ENCODE results near the gene M1AP. TPM values are rescaled to one million over a fixed set of nuclear protein-coding genes. Genes with fewer than 3 reads are reported as not detected.
A peak's percentile ranks its signal among the peaks of the same experiment; 100 is the strongest.

M1AP gene
- total RNA-seq, 1 experiment from 2014 or later, result not detected

DNA sequence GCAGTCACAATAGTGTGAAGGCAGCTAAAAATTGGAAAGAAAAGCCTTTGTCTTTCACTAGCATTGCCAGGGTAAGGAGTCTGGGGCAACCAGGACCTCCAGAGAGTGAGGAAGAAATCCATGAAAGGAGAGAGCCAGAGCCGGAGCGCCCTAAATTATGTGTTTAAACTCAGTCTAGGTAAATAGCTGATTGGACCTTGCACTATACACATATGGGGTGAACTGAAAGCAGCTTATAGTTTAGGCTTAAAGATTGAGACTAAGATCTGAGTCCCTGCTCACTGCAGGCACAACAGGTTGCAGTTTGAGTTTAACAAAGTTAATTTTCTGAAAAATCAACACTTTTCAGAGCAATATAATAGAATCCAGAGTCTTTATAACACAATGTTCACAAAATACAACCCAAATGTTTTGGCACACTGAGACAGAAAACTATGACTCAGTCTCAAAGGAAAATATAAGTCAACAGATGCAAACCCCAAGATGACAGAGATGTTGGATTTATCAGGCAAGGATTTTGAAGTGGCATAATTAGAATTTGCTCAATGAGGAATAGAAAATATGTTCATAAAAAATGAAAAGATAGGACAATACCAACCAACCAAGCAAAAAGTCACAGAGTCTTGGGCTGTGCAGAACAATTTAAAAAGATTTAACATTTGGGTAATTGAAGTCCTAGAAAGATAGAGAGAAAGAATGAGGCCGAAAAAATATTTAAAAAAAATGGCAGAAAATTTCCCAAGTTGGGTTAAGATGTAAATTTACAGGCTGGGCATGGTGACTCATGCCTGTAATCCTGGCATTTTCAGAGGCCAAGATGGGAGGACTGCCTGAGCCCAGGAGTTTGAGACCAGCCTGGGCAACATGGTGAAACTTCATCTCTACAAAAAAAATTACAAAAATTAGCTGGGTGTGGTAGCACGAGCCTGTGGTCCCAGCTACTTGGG, 54.0 kb downstream of the M1AP start:
- Histone ChIP-seq H4K20me1 (ENCODE audit: low read length) (no peaks in the 10 kb centered on the region), H3K9me3 (ENCODE audit: low read length) (no peaks in the 10 kb centered on the region), H2AFZ (ENCODE audit: low read length) (no peak overlapping the region), H3K4me3 (ENCODE audit: low read length) (no peak overlapping the region), H3K36me3 (ENCODE audit: low read depth, low read length) (no peaks in the 10 kb centered on the region), H3K4me1 (ENCODE audit: insufficient read depth, low read length) (no peaks in the 10 kb centered on the region), H3K27me3 (ENCODE audit: low read length) (no peaks in the 10 kb centered on the region), H3K27ac (ENCODE audit: low read length) (no peak overlapping the region), H3K9ac (ENCODE audit: low read length) (no peak overlapping the region), H3K79me2 (ENCODE audit: low read length) (no peaks in the 10 kb centered on the region), H3K4me2 (ENCODE audit: low read length) (no peak overlapping the region), H3K9me2 (replicated peaks; ENCODE audit: low read length) (no peaks in the 10 kb centered on the region), H3F3A (ENCODE audit: low read length, unreplicated experiment) (no peaks in the 10 kb centered on the region)
- DNase-seq (no peak), ATAC-seq (0 out of 2 replicates have a peak, but pooled peaks have one; percentile 15)
- BruUV-seq (replicated peaks), result no TSS peak
- CTCF ChIA-PET, result no interaction called here
- POLR2A ChIA-PET (ENCODE audit: unreplicated experiment), result no interaction called here
- TF ChIP-seq, protein P1, sequence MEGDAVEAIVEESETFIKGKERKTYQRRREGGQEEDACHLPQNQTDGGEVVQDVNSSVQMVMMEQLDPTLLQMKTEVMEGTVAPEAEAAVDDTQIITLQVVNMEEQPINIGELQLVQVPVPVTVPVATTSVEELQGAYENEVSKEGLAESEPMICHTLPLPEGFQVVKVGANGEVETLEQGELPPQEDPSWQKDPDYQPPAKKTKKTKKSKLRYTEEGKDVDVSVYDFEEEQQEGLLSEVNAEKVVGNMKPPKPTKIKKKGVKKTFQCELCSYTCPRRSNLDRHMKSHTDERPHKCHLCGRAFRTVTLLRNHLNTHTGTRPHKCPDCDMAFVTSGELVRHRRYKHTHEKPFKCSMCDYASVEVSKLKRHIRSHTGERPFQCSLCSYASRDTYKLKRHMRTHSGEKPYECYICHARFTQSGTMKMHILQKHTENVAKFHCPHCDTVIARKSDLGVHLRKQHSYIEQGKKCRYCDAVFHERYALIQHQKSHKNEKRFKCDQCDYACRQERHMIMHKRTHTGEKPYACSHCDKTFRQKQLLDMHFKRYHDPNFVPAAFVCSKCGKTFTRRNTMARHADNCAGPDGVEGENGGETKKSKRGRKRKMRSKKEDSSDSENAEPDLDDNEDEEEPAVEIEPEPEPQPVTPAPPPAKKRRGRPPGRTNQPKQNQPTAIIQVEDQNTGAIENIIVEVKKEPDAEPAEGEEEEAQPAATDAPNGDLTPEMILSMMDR (conservative IDR thresholded peaks at IDR 0.05; ENCODE audit: low read depth, low read length), result no peak
- TF ChIP-seq EZH2 (IDR thresholded peaks at IDR 0.05; ENCODE audit: low read length, unreplicated experiment) (no peak), EZH2phosphoT487 (IDR thresholded peaks at IDR 0.05; ENCODE audit: borderline replicate concordance, low read length) (no peak)
- intact Hi-C loops (cut with micrococcal nuclease), result no loop called here

DNA sequence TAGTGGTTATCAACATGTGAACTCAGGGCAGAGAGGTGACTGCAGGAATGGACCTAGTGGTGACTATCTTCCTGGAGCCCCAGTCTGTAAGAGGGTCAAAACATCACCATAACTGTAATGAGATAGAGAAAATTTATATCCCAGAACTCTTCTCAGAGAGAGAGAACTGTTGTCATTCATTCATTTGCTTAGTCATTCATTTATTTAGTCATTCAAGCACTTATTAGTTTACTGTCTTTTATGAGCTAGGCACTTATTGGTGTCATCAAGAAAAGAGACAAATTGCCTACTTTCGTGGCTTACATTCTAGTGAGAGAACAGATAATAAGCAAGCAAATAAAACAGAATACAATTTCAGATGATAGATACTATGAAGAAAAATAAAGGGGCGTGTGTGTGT, 59.5 kb downstream of the M1AP start:
- TF ChIP-seq, protein P1 (conservative IDR thresholded peaks at IDR 0.05; ENCODE audit: low read depth, low read length), result no peak
- TF ChIP-seq EZH2phosphoT487 (IDR thresholded peaks at IDR 0.05; ENCODE audit: borderline replicate concordance, low read length) (no peak), EZH2 (IDR thresholded peaks at IDR 0.05; ENCODE audit: low read length, unreplicated experiment) (no peak)
- DNase-seq, result no peak
- Histone ChIP-seq H3K36me3 (ENCODE audit: low read depth, low read length) (no peaks in the 10 kb centered on the region), H3K27ac (ENCODE audit: low read length) (no peak overlapping the region), H4K20me1 (ENCODE audit: low read length) (no peaks in the 10 kb centered on the region), H2AFZ (ENCODE audit: low read length) (no peak overlapping the region), H3K79me2 (ENCODE audit: low read length) (no peaks in the 10 kb centered on the region), H3K9me3 (ENCODE audit: low read length) (no peaks in the 10 kb centered on the region), H3K9ac (ENCODE audit: low read length) (no peak overlapping the region), H3K27me3 (ENCODE audit: low read length) (no peaks in the 10 kb centered on the region), H3K4me2 (ENCODE audit: low read length) (no peak overlapping the region), H3K4me3 (ENCODE audit: low read length) (no peak overlapping the region), H3F3A (ENCODE audit: low read length, unreplicated experiment) (no peaks in the 10 kb centered on the region), H3K4me1 (ENCODE audit: insufficient read depth, low read length) (peaks cover 15% of the 10 kb centered on the region), H3K9me2 (replicated peaks; ENCODE audit: low read length) (no peaks in the 10 kb centered on the region)
- no peak for ATAC-seq
- BruUV-seq (replicated peaks), result no TSS peak
- intact Hi-C loops (cut with micrococcal nuclease), result loop anchor here (5.0 kb wide), 2 partner anchors 56 to 121 kb away; partner anchors contain the start of gene MOGS
- ChIA-PET POLR2A (ENCODE audit: unreplicated experiment) (no interaction called here), CTCF (no interaction called here)
